SK-N-SH treated with all-trans-retinoic acid at 6 μM for 48 hours (cell line): ENCODE data around the gene IFIT2.

Source experiments
- ATAC-seq: fragments of 200-7000 bp; cut with Tn5 transposase; 3 replicates; pipeline ENCODE4 v1.9.1; 2020; ENCODE audit warnings: mild to moderate bottlenecking, moderate library complexity
- ARNTL ChIP-seq: fragments of 450-650 bp; formaldehyde crosslinking; IDR thresholded peaks from 2 replicates; pipeline ENCODE4 v1.5.0; 2020; ENCODE audit warnings: low read depth, mild to moderate bottlenecking, moderate library complexity, borderline replicate concordance
- BACH2 ChIP-seq: fragments of 250-450 bp; sonication (Bioruptor Pico); IDR thresholded peaks from 2 replicates; pipeline ENCODE4 v1.9.0; 2021; ENCODE audit warnings: mild to moderate bottlenecking, borderline replicate concordance
- CREB5 ChIP-seq: fragments of 250-450 bp; sonication (Bioruptor Pico); IDR thresholded peaks from 2 replicates; pipeline ENCODE4 v1.5.1; 2020; ENCODE audit warnings: low read depth, mild to moderate bottlenecking, moderate library complexity
- CSDC2 ChIP-seq: fragments of 250-450 bp; sonication (Bioruptor Pico); IDR thresholded peaks from 2 replicates; pipeline ENCODE4 v1.5.0; 2020; ENCODE audit warnings: mild to moderate bottlenecking, moderate library complexity
- ESRRG ChIP-seq: fragments of 250-450 bp; sonication (Bioruptor Pico); IDR thresholded peaks from 2 replicates; pipeline ENCODE4 v1.6.1; 2021; ENCODE audit warnings: mild to moderate bottlenecking
- GLIS3 ChIP-seq: fragments of 250-450 bp; sonication (Bioruptor Pico); IDR thresholded peaks from 2 replicates; pipeline ENCODE4 v1.5.0; 2020; ENCODE audit warnings: mild to moderate bottlenecking, moderate library complexity
- OSR1 ChIP-seq: fragments of 250-450 bp; sonication (Bioruptor Pico); IDR thresholded peaks from 2 replicates; pipeline ENCODE4 v1.8.0; 2022; ENCODE audit warnings: moderate library complexity, mild to moderate bottlenecking, inconsistent platforms
- PATZ1 ChIP-seq: fragments of 250-450 bp; sonication (Bioruptor Pico); IDR thresholded peaks from 2 replicates; pipeline ENCODE4 v1.8.0; 2020; ENCODE audit warnings: mild to moderate bottlenecking, moderate library complexity, borderline replicate concordance
- POU6F1 ChIP-seq: fragments of 250-450 bp; sonication (Bioruptor Pico); IDR thresholded peaks from 2 replicates; pipeline ENCODE4 v1.8.0; 2021; ENCODE audit warnings: low read depth, mild to moderate bottlenecking, moderate library complexity, borderline replicate concordance
- PPARA ChIP-seq: fragments of 250-450 bp; sonication (Bioruptor Pico); IDR thresholded peaks from 2 replicates; pipeline ENCODE4 v1.5.0; 2020; ENCODE audit warnings: mild to moderate bottlenecking, borderline replicate concordance
- RARB ChIP-seq: fragments of 250-450 bp; sonication (Bioruptor Pico); IDR thresholded peaks from 2 replicates; pipeline ENCODE4 v1.8.0; 2021; ENCODE audit warnings: mild to moderate bottlenecking, moderate library complexity
- SNAI2 ChIP-seq: fragments of 250-450 bp; sonication (Bioruptor Pico); IDR thresholded peaks from 2 replicates; pipeline ENCODE4 v1.5.0; 2020; ENCODE audit warnings: mild to moderate bottlenecking, moderate library complexity
- TCF4 ChIP-seq: fragments of 250-450 bp; sonication (Bioruptor Pico); IDR thresholded peaks from 2 replicates; pipeline ENCODE4 v1.8.0; 2021; ENCODE audit warnings: mild to moderate bottlenecking, moderate library complexity, borderline replicate concordance
- TOX ChIP-seq: fragments of 250-450 bp; sonication (Bioruptor Pico); IDR thresholded peaks from 2 replicates; pipeline ENCODE4 v1.8.0; 2021; ENCODE audit warnings: mild to moderate bottlenecking, moderate library complexity, borderline replicate concordance
- TSHZ2 ChIP-seq: fragments of 250-450 bp; sonication (Bioruptor Pico); IDR thresholded peaks from 2 replicates; pipeline ENCODE4 v1.5.0; 2020; ENCODE audit warnings: mild to moderate bottlenecking, moderate library complexity
- ZC3H10 ChIP-seq: fragments of 250-450 bp; sonication (Bioruptor Pico); IDR thresholded peaks from 2 replicates; pipeline ENCODE4 v1.5.1; 2021; ENCODE audit warnings: mild to moderate bottlenecking, moderate library complexity
- ZFP3 ChIP-seq: fragments of 250-450 bp; sonication (Bioruptor Pico); IDR thresholded peaks from 2 replicates; pipeline ENCODE4 v1.5.0; 2020; ENCODE audit warnings: mild to moderate bottlenecking, moderate library complexity
- ZFP30 ChIP-seq: fragments of 450-650 bp; formaldehyde crosslinking; IDR thresholded peaks from 2 replicates; pipeline ENCODE4 v1.5.0; 2022; ENCODE audit warnings: mild to moderate bottlenecking, moderate library complexity
- ZNF565 ChIP-seq: fragments of 450-650 bp; formaldehyde crosslinking; conservative IDR thresholded peaks from 2 replicates; pipeline ENCODE4 v1.5.0; 2020; ENCODE audit warnings: low read depth, mild to moderate bottlenecking, moderate library complexity
- ZNF70 ChIP-seq: fragments of 450-650 bp; formaldehyde crosslinking; IDR thresholded peaks from 2 replicates; pipeline ENCODE4 v1.5.0; 2020; ENCODE audit warnings: mild to moderate bottlenecking, moderate library complexity
- ZNF8 ChIP-seq: fragments of 450-650 bp; formaldehyde crosslinking; IDR thresholded peaks from 2 replicates; pipeline ENCODE4 v1.5.0; 2020; ENCODE audit warnings: mild to moderate bottlenecking, moderate library complexity

IFIT2 gene

GRCh38 chr10:89302625-89303024 is 779 bp downstream of the IFIT2 start:
- TF ChIP-seq ZNF565 (CRISPR knock-in tag), result no peak
- no peak for TF ChIP-seq BACH2 (CRISPR knock-in tag)
- no peak for TF ChIP-seq ZC3H10 (CRISPR knock-in tag)
- TF ChIP-seq RARB (CRISPR knock-in tag), result no peak
- no peak for TF ChIP-seq CSDC2 (CRISPR knock-in tag)
- TF ChIP-seq CREB5, result no peak
- TF ChIP-seq ZNF8 (CRISPR knock-in tag), result no peak
- TF ChIP-seq POU6F1 (CRISPR knock-in tag), result no peak
- no peak for TF ChIP-seq ESRRG
- no peak for TF ChIP-seq ARNTL (CRISPR knock-in tag)
- no peak for TF ChIP-seq PPARA (CRISPR knock-in tag)
- no peak for TF ChIP-seq OSR1
- TF ChIP-seq PATZ1, result no peak
- no peak for TF ChIP-seq TOX
- TF ChIP-seq TCF4 (CRISPR knock-in tag), result no peak
- no peak for TF ChIP-seq TSHZ2 (CRISPR knock-in tag)
- no peak for TF ChIP-seq ZFP3 (CRISPR knock-in tag)
- no peak for TF ChIP-seq ZFP30 (CRISPR knock-in tag)
- no peak for TF ChIP-seq SNAI2 (CRISPR knock-in tag)
- no peak for TF ChIP-seq ZNF70 (CRISPR knock-in tag)
- TF ChIP-seq, all 23 proteins: peak for 0

GRCh38 chr10:89303161-89303560 is 1.3 kb downstream of the IFIT2 start:
- ATAC-seq, result no peak
- TF ChIP-seq ESRRG, result no peak
- TF ChIP-seq CREB5, result no peak
- TF ChIP-seq ZFP30 (CRISPR knock-in tag), result no peak
- no peak for TF ChIP-seq TOX
- no peak for TF ChIP-seq ZNF565 (CRISPR knock-in tag)
- no peak for TF ChIP-seq GLIS3
- TF ChIP-seq, all 23 proteins: peak for 0

More at GRCh38 chr10:89302625-89303024, 779 bp downstream of the IFIT2 start:
- peak; percentile 24 for ATAC-seq

- no peak for ATAC-seq
- no peak for TF ChIP-seq TSHZ2 (CRISPR knock-in tag)
- TF ChIP-seq, all 23 proteins: peak for 0
Measured at GRCh38 chr10:89304026-89304425, 2.2 kb downstream of the IFIT2 start.
